ENCODE results near the gene NMT1.

NMT1 gene

GRCh38 chr17:45036691-45037090 is 24.4 kb upstream of the NMT1 start:
- Histone ChIP-seq H3K27ac (ENCODE audit: insufficient read depth in 1 of 2, low read depth in 1 of 2, low read length in 2 of 2, poor library complexity in 1 of 2, severe bottlenecking in 2 of 2) (no peak overlapping the region), H3K36me3 (ENCODE audit: control insufficient read depth in 4 of 4, insufficient read depth in 4 of 4, low read length in 3 of 4) (peaks cover 5 to 31% (median 24%) of the 10 kb centered on the region in 4 experiments), H3K9me3 (ENCODE audit: control extremely low read depth in 1 of 5, control insufficient read depth in 4 of 5, insufficient read depth in 2 of 5, low read depth in 1 of 5, low read length in 4 of 5) (no peaks in the 10 kb centered on the region), H3K4me1 (ENCODE audit: control extremely low read depth in 1 of 4, control insufficient read depth in 4 of 4, insufficient read depth in 4 of 4, low read length in 3 of 4) (peaks cover 0 to 1% (median 0%) of the 10 kb centered on the region in 4 experiments), H3K27me3 (replicated peaks in 2 of 5; ENCODE audit: control insufficient read depth in 4 of 5, insufficient read depth in 5 of 5, low read length in 4 of 5) (no peaks in the 10 kb centered on the region), H3K4me3 (ENCODE audit: control insufficient read depth in 1 of 7, extremely low read depth in 1 of 7, insufficient read depth in 4 of 7, low read depth in 2 of 7, low read length in 6 of 7) (no peak overlapping the region)
- CTCF ChIA-PET: interaction anchor here (0.8 to 4.2 kb wide), 2 partner anchors 10 to 16 kb away, joined by 5 to 23 read pairs; no protein-coding TSS in a partner anchor
- POLR2A ChIA-PET: no interaction called here
- 97% methylated on average over 2 of the region's 3 CpGs for WGBS (ENCODE audit: insufficient coverage)
- no peak for DNase-seq

- CTCF ChIA-PET: interaction anchor here (0.8 to 4.2 kb wide), 4 partner anchors 10 to 61 kb away, joined by 3 to 23 read pairs (median 3); no protein-coding TSS in a partner anchor
- Histone ChIP-seq H3K4me3 (ENCODE audit: control insufficient read depth in 1 of 7, extremely low read depth in 1 of 7, insufficient read depth in 4 of 7, low read depth in 2 of 7, low read length in 6 of 7) (no peak overlapping the region), H3K27me3 (replicated peaks in 2 of 5; ENCODE audit: control insufficient read depth in 4 of 5, insufficient read depth in 5 of 5, low read length in 4 of 5) (no peaks in the 10 kb centered on the region), H3K27ac (ENCODE audit: insufficient read depth in 1 of 2, low read depth in 1 of 2, low read length in 2 of 2, poor library complexity in 1 of 2, severe bottlenecking in 2 of 2) (peak overlapping the region in 1 of 2 experiments; percentile 34), H3K36me3 (ENCODE audit: control insufficient read depth in 4 of 4, insufficient read depth in 4 of 4, low read length in 3 of 4) (peaks cover 2 to 21% (median 16%) of the 10 kb centered on the region in 4 experiments), H3K4me1 (ENCODE audit: control extremely low read depth in 1 of 4, control insufficient read depth in 4 of 4, insufficient read depth in 4 of 4, low read length in 3 of 4) (peaks cover 0 to 1% (median 0%) of the 10 kb centered on the region in 4 experiments), H3K9me3 (ENCODE audit: control extremely low read depth in 1 of 5, control insufficient read depth in 4 of 5, insufficient read depth in 2 of 5, low read depth in 1 of 5, low read length in 4 of 5) (no peaks in the 10 kb centered on the region)
- WGBS (ENCODE audit: insufficient coverage): 89% methylated on average over 12 of the region's 13 CpGs
- POLR2A ChIA-PET: interaction anchor here (0.5 kb wide), 1 partner anchor 88 kb away, joined by 4 read pairs; no protein-coding TSS in a partner anchor
- no peak for DNase-seq
Measured at GRCh38 chr17:45038728-45039634, 22.1 kb upstream of the NMT1 start.

GRCh38 chr17:45040459-45040858 is 20.7 kb upstream of the NMT1 start:
- no peaks in the 10 kb centered on the region for H3K9me3 ChIP-seq (ENCODE audit: control extremely low read depth in 1 of 5, control insufficient read depth in 4 of 5, insufficient read depth in 2 of 5, low read depth in 1 of 5, low read length in 4 of 5)
- H3K36me3 ChIP-seq (ENCODE audit: control insufficient read depth in 4 of 4, insufficient read depth in 4 of 4, low read length in 3 of 4): peaks cover 0 to 10% (median 9%) of the 10 kb centered on the region in 4 experiments
- ChIA-PET POLR2A (no interaction called here), CTCF (interaction anchor here (4.2 kb wide), 1 partner anchor 20 kb away, joined by 23 read pairs; no protein-coding TSS in a partner anchor)
- no peak for DNase-seq
- H3K4me1 ChIP-seq (ENCODE audit: control extremely low read depth in 1 of 4, control insufficient read depth in 4 of 4, insufficient read depth in 4 of 4, low read length in 3 of 4): peaks cover 0 to 1% (median 0%) of the 10 kb centered on the region in 4 experiments
- H3K27me3 ChIP-seq (replicated peaks in 2 of 5; ENCODE audit: control insufficient read depth in 4 of 5, insufficient read depth in 5 of 5, low read length in 4 of 5): no peaks in the 10 kb centered on the region
- no peak overlapping the region for H3K4me3 ChIP-seq (ENCODE audit: control insufficient read depth in 1 of 7, extremely low read depth in 1 of 7, insufficient read depth in 4 of 7, low read depth in 2 of 7, low read length in 6 of 7)
- WGBS (ENCODE audit: insufficient coverage): 100% methylated on average over 1 of the region's 4 CpGs
- H3K27ac ChIP-seq (ENCODE audit: insufficient read depth in 1 of 2, low read depth in 1 of 2, low read length in 2 of 2, poor library complexity in 1 of 2, severe bottlenecking in 2 of 2): no peak overlapping the region

GRCh38 chr17:45042346-45043120 is 18.6 kb upstream of the NMT1 start:
- WGBS (ENCODE audit: insufficient coverage): 97% methylated on average over 5 of the region's 11 CpGs
- Histone ChIP-seq H3K36me3 (ENCODE audit: control insufficient read depth in 4 of 4, insufficient read depth in 4 of 4, low read length in 3 of 4) (peaks cover 0 to 10% (median 5%) of the 10 kb centered on the region in 4 experiments), H3K9me3 (ENCODE audit: control extremely low read depth in 1 of 5, control insufficient read depth in 4 of 5, insufficient read depth in 2 of 5, low read depth in 1 of 5, low read length in 4 of 5) (no peaks in the 10 kb centered on the region), H3K4me1 (ENCODE audit: control extremely low read depth in 1 of 4, control insufficient read depth in 4 of 4, insufficient read depth in 4 of 4, low read length in 3 of 4) (peaks cover 0 to 1% (median 0%) of the 10 kb centered on the region in 4 experiments), H3K27me3 (replicated peaks in 2 of 5; ENCODE audit: control insufficient read depth in 4 of 5, insufficient read depth in 5 of 5, low read length in 4 of 5) (no peaks in the 10 kb centered on the region), H3K4me3 (ENCODE audit: control insufficient read depth in 1 of 7, extremely low read depth in 1 of 7, insufficient read depth in 4 of 7, low read depth in 2 of 7, low read length in 6 of 7) (no peak overlapping the region), H3K27ac (ENCODE audit: insufficient read depth in 1 of 2, low read depth in 1 of 2, low read length in 2 of 2, poor library complexity in 1 of 2, severe bottlenecking in 2 of 2) (no peak overlapping the region)
- ChIA-PET CTCF (interaction anchor here (1.2 kb wide), 1 partner anchor 122 kb away, joined by 4 read pairs; no protein-coding TSS in a partner anchor), POLR2A (interaction anchor here (0.6 kb wide), 1 partner anchor 1792 kb away, joined by 3 read pairs; no protein-coding TSS in a partner anchor)
- DNase-seq: no peak

- DNase-seq: no peak
- CTCF ChIA-PET: interaction anchor here (0.6 to 1.3 kb wide), 3 partner anchors 22 to 133 kb away, joined by 3 read pairs; no protein-coding TSS in a partner anchor
- Histone ChIP-seq H3K4me3 (ENCODE audit: control insufficient read depth in 1 of 7, extremely low read depth in 1 of 7, insufficient read depth in 4 of 7, low read depth in 2 of 7, low read length in 6 of 7) (no peak overlapping the region), H3K4me1 (ENCODE audit: control extremely low read depth in 1 of 4, control insufficient read depth in 4 of 4, insufficient read depth in 4 of 4, low read length in 3 of 4) (peaks cover 0 to 1% (median 0%) of the 10 kb centered on the region in 4 experiments), H3K9me3 (ENCODE audit: control extremely low read depth in 1 of 5, control insufficient read depth in 4 of 5, insufficient read depth in 2 of 5, low read depth in 1 of 5, low read length in 4 of 5) (no peaks in the 10 kb centered on the region), H3K27me3 (replicated peaks in 2 of 5; ENCODE audit: control insufficient read depth in 4 of 5, insufficient read depth in 5 of 5, low read length in 4 of 5) (no peaks in the 10 kb centered on the region), H3K36me3 (ENCODE audit: control insufficient read depth in 4 of 4, insufficient read depth in 4 of 4, low read length in 3 of 4) (peaks cover 0 to 10% (median 5%) of the 10 kb centered on the region in 4 experiments), H3K27ac (ENCODE audit: insufficient read depth in 1 of 2, low read depth in 1 of 2, low read length in 2 of 2, poor library complexity in 1 of 2, severe bottlenecking in 2 of 2) (no peak overlapping the region)
- 94% methylated on average over 13 of the region's 18 CpGs for WGBS (ENCODE audit: insufficient coverage)
- POLR2A ChIA-PET: no interaction called here
Measured at GRCh38 chr17:45043813-45044540, 17.1 kb upstream of the NMT1 start.

GRCh38 chr17:45046537-45047125 is 14.5 kb upstream of the NMT1 start:
- WGBS (ENCODE audit: insufficient coverage): 100% methylated on average over 5 of the region's 9 CpGs
- Histone ChIP-seq H3K36me3 (ENCODE audit: control insufficient read depth in 4 of 4, insufficient read depth in 4 of 4, low read length in 3 of 4) (peaks cover 0 to 7% (median 5%) of the 10 kb centered on the region in 4 experiments), H3K27me3 (replicated peaks in 2 of 5; ENCODE audit: control insufficient read depth in 4 of 5, insufficient read depth in 5 of 5, low read length in 4 of 5) (no peaks in the 10 kb centered on the region), H3K4me1 (ENCODE audit: control extremely low read depth in 1 of 4, control insufficient read depth in 4 of 4, insufficient read depth in 4 of 4, low read length in 3 of 4) (peaks cover 5 to 9% (median 8%) of the 10 kb centered on the region in 4 experiments), H3K4me3 (ENCODE audit: control insufficient read depth in 1 of 7, extremely low read depth in 1 of 7, insufficient read depth in 4 of 7, low read depth in 2 of 7, low read length in 6 of 7) (no peak overlapping the region), H3K9me3 (ENCODE audit: control extremely low read depth in 1 of 5, control insufficient read depth in 4 of 5, insufficient read depth in 2 of 5, low read depth in 1 of 5, low read length in 4 of 5) (no peaks in the 10 kb centered on the region), H3K27ac (ENCODE audit: insufficient read depth in 1 of 2, low read depth in 1 of 2, low read length in 2 of 2, poor library complexity in 1 of 2, severe bottlenecking in 2 of 2) (no peak overlapping the region)
- POLR2A ChIA-PET: interaction anchor here (0.6 kb wide), 1 partner anchor 31 kb away, joined by 3 read pairs; no protein-coding TSS in a partner anchor
- CTCF ChIA-PET: interaction anchor here (0.8 to 2.2 kb wide), 4 partner anchors 9 to 128 kb away, joined by 3 to 7 read pairs (median 5); no protein-coding TSS in a partner anchor
- DNase-seq: no peak

Data from common myeloid progenitor, CD34-positive (primary cell).